GM18499 (cell line): Measurements from ENCODE around the gene SBK2.
"Not testable (repeated sequence)": the region's sequence is repeated elsewhere in the genome, so short reads cannot be mapped to it uniquely, and the experiment has no call there.

Source experiments
- ATAC-seq: cut with Tn5 transposase; IDR thresholded peaks from one replicate; pipeline ENCODE4 v1.9.1; 2021; ENCODE audit warnings: moderate number of reproducible peaks; ENCODE audit not compliant: insufficient read depth, unreplicated experiment

Gene SBK2

DNA sequence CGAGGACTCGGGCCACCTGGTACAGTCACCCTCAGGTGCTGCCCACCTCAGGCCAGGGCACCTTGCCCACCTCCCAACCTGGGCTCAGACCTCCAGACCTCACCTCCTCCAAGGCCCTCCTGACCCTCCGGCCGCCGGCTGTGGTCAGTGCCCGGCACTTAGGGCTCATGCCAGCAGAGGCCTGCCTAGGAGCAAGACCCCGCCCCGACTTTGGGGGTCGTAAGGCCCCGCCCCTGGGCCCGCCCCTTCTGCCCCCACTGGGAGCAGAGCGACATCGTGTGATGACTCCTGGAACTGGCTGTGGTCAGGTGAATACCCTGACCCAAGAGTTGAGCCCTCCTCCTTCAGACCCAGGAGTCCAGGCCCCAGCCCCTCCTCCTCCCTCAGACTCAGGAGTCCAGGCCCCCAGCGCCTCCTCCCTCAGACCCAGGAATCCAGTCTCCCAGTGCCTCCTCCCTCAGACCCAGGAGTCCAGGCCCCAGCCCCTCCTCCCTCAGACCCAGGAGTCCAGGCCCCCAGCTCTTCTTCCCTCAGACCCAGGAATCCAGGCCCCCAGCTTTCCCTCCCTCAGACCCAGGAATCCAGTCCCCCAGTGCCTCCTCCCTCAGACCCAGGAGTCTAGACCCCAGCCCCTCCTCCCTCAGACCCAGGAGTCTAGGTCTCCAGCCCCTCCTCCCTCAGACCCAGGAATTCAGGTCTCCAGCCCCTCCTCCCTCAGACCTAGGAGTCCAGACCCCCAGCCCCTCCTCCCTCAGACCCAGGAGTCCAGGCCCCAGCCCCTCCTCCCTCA is at the start of gene SBK2:
TSS of gene SBK2 (minus strand) at position 183 of the 790 bp plus-strand sequence. CDS start 839 bp downstream, outside the sequence.
- no peak for ATAC-seq

DNA sequence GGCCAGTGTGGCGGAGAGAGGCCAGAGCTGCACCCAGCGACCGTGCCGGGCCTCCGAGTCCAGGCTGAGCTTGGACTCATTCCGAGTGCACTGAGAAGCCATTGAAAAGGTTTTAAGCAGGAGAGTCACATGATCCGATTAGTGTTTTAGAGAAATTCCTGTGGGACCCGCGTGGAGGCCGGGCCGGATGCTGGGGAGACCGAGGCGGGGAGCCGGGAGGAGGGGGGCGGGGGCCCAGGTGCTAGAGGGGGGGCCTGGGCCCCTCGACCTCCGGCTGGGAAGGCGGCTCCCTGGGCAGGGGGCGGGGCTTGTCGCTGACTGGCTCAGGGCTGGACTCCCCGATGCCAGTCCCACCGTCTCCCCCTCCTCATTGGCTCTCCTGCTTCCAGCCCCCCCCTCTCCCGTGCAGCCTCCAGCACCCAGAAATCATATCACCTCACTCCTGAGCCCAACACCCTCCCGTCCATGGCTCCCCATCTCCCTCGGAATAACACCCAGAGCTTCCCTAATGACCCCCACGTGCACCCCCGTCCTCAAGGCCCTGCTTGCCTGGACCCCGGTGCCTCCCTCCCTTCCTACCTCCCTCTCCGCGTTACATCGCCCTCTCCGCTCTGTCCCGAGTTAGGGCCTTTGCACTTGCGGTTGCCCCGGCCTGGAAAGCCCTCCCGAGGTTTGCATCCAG is 48.9 kb upstream of the SBK2 start:
- ATAC-seq = no peak

DNA sequence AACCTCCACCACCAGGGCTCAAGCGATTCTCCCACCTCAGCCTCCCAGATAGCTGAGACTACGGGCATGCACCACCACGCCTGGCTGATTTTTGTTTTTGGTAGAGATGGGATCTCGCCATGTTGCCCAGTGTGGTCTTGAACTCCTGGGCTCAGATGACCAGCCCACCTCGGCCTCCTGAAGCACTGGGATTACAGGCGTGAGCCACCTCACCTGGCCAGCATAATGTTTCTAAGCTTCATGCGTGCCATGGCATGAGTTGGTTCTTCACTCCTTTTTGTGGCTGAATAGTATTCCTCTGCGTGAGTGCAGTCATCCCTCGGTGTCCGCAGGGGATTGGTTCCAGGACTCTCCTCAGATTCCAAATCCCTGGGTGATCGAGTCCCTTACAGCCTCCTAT is 47.9 kb upstream of the SBK2 start:
- no peak for ATAC-seq

DNA sequence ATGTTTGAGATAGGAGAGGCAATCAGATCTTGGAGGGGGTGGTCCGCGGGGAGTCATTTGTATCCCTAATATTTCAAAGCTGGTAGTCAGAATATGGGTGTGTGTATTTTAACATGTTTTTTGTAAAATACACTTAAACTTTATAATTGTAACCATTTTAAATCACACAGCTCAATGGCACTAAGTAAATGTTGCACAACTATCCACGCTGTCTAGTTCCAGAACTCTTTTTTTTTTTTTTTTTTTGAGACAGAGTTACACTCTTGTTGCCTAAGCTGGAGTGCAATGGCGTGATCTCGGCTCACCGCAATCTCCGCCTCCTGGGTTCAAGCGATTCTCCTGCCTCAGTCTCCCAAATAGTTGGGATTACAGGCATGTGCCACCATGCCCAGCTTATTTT is 47.0 kb upstream of the SBK2 start:
- ATAC-seq = not testable (repeated sequence)

DNA sequence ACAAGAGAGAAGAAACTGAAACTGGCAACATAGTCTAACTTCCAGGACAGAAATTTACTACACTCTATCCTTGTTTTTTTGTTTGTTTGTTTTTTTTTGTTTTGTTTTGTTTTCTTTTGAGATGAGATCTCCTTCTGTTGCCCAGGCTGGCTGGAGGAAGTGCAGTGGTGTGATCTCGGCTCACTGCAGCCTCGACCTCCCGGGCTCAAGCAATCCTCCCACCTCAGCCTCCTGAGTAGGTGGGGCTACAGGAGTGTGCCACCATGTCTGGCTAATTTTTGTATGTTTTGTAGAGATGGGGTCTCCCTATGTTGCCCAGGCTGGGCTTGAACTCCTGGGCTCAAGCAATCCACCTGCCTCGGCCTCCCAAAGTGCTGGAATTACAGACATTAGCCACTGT is 45.4 kb upstream of the SBK2 start:
- ATAC-seq = not testable (repeated sequence)

DNA sequence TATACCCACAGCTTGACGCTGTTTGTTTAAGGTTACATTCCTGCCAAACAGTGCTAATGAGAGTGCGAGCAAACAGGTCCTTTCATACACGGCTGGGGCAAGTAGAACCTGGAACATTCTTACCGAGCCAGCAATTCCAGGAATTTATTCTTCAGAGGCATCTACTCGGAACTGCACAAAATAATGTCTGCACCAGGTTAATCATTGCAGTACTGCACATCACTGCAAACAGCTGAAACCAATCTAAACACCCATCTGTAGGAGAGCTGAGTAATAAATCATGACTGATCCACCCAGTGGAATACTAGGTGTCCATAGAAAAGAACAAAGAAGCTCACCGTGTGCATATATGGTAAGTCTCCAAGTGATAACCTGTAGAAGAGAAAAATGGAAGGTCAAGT is 44.9 kb upstream of the SBK2 start:
- ATAC-seq = no peak

DNA sequence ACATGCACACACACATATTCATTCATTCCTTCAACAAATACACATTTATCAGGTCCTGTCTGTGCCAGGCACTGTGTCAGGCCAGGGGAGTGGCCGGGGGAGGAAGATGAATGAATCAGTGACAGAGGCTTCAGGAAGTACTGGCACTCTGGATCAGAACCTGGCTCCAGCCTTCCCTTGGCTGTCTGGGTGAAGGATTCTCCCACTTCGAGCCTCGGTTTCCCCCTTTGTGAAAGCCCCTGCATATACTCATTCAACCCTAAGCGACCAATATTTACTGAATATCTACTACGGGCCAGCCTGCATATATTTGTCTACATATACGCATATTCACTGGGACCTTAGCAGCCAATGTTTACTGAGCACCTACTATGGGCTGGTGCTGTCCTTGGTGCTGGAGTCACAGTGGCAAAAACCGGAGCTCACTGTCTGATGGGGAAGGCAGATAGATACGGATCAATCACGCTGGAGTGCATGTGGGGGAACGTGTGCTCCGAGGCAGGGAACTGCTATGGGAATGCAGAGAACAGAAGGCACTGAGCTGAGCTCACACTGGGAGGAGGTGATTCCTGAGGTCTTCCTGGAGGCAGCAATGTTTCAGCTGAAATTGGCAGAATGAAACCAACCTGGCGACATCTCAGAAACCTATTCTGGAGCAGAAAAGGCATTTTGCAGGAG is 44.4 kb upstream of the SBK2 start:
- no peak for ATAC-seq

- no peak for ATAC-seq
Observed at GRCh38 chr19:55580628-55581144, 43.8 kb upstream of the SBK2 start, which contains the start of gene ZNF579. TSS of gene ZNF579 (minus strand) at chr19:55580848. CDS start at chr19:55579639, 1,209 bp downstream.

- ATAC-seq = no peak
Observed at GRCh38 chr19:55579766-55580621, 43.1 kb upstream of the SBK2 start.

- no peak for ATAC-seq
Observed at GRCh38 chr19:55578761-55579747, 42.1 kb upstream of the SBK2 start.

DNA sequence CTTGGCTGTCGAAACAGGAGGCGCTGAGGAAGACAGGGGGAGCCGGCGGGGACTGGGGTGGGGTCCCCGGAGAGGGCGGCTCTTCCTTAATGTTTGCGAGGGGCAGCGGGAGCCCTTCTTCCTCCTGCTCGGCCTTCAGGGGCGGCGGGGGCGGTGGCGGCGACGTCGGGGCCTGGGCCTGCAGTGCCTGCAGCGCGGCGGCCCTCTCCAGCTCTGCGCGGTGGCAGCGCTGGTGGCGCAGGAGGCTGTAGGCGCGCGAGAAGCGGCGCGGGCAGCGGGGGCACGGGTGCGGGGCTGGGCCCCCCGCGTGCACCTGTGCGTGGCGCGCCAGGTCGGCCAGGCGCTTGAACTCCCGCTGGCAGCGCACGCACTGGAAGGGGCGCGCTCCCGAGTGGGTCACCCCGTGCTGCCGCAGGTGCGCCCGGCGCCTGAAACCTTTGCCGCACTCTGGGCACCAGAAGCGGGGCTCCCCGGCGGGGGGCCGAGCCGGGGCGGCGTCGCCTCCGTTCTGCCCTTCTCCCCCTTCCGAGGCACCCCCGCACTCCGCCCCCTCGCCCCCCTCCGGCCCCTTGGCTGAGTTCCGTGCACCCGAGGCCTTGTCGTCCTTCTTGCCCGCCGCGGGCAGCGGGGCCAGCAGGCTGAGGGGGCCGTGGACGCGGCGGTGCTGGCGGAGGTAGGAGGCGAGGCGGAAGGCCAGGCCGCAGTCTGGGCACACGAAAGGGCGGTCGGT is 41.3 kb upstream of the SBK2 start:
- no peak for ATAC-seq

DNA sequence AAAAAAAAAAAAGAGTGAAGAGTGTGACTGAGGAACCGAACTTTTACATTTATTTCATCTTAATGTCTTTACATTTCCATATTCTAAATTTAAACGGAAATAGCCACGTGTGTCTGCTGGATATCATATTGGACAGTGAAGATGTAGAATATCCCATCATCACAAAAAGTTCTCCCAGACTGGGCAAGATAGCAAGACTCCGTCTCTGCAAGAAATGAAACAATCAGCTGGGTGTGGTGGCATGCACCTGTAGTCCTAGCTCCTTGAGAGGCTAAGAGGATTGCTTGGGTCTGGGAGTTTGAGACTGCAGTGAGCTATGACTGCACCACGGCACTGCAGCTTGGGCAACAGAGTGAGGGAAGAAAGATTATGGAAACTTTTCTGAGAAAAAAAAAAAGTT is 39.8 kb upstream of the SBK2 start:
- no peak for ATAC-seq

DNA sequence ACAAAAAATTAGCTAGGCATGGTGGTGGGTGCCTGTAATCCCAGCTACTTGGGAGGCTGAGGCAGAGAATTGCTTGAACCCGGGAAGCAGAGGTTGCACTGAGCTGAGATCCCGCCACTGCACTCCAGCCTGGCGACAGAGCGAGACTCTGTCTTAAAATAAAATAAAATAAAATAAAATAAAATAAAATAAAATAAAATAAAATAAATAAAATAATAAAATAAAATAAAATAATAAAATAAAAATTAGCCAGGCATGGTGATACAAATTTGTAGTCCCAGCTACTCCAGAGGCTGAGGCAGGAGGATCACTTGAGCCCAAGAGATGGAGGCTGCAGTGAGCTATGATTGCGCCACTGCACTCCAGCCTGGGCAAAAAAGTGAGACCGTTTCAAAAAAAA is 37.0 kb upstream of the SBK2 start:
- ATAC-seq = not testable (repeated sequence)

DNA sequence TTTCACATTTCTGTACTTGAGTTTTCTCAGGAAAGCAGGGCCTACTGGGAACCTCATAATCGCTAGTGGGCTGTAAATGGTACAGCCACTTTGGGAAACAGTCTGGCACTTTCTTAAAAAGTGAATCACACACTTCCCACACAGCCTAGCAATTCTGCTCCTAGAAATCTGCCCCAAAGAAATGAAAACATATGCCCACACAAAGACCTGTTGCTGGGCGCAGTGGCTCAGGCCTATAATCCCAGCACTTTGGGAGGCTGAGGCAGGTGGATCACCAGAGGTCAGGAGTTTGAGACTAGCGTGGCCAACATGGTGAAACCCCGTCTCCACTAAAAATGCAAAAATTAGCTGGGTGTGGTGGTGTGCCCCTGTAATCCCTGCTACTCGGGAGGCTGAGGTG is 32.5 kb upstream of the SBK2 start:
- not testable (repeated sequence) for ATAC-seq

GRCh38 chr19:55567708-55568328 is 30.9 kb upstream of the SBK2 start:
- no peak for ATAC-seq

DNA sequence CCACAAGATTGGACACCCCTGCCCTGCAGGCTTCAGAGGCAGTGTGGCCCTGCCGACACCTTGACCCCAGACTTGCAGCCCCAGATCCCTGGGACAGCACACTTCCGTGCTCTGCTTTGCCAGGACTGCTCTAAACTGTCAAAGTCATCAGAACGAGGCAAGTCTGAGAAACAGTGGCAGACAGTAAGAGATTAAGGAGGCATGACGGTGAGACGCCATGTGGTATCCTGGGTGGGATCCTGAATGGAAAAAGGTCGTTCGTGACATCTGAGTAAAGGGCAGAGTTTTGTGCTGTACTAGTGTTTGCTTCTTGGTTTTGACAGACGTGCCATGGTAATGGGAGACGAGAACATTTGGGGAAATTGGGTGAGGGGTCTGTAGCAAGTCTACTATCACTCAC is 29.9 kb upstream of the SBK2 start:
- no peak for ATAC-seq

GRCh38 chr19:55563261-55563690 is 26.3 kb upstream of the SBK2 start:
- ATAC-seq = no peak

DNA sequence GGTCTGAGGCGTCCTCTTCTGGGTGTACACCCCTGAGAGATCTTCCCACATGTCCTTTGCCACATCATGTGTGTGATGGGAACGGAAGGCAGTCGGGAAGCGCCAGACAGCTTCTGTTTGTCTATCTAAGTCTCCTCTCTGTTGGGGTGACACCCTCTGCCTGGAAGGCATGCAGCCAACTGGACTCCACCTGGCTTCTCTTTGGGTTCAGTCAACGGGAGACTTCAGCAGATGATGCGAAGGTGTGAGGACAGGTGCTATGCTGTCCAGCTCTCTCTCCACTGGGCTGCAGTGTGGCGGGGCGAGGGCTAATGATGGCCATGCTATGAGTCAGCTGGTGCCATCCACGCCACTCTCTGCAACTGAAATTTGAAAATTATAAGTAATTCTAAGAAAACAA is 22.8 kb upstream of the SBK2 start:
- ATAC-seq = no peak
